Renal pelvis (tissue), 4 donors: Measurements from ENCODE around the gene UBE2V1. TPM values are rescaled to one million over a fixed set of nuclear protein-coding genes. Genes with fewer than 3 reads are reported as not detected.
"Not testable (repeated sequence)": the region's sequence is repeated elsewhere in the genome, so short reads cannot be mapped to it uniquely, and the experiment has no call there.

Source experiments
- DNase-seq: peaks from one replicate; pipeline ENCODE4 v3.0.0-alpha.2; 2013
- polyA plus RNA-seq, 3 donors: library from polyadenylated mRNA; unstranded; fragments of 120-200 nt; gene quantifications; one replicate each; pipeline ENCODE4 v1.2.1, GENCODE V29; 2013; ENCODE audit not compliant: insufficient read length in 3 of 3

The UBE2V1 gene
- polyA plus RNA-seq, 3 donors: 145 to 165 (median 150) TPM

DNA sequence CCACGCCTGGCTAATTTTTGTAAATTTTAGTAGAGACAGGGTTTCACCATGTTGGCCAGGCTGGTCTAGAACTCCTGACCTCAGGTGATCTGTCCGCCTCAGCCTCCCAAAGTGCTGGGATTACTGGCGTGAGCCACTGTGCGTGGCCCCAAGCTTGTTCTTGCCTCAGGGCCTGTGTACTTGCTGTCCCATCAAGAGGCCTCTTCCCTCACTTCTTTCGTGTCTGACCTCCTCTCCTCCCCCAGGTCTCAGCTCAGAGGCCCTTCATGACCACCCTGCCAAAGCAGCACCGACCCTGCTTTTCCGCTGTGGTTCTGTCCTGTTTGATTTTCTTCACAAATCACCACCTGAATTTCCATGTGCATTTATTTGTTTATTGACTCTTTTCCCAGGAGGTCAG lies 10.5 kb upstream of the UBE2V1 start:
- no peak for DNase-seq

DNA sequence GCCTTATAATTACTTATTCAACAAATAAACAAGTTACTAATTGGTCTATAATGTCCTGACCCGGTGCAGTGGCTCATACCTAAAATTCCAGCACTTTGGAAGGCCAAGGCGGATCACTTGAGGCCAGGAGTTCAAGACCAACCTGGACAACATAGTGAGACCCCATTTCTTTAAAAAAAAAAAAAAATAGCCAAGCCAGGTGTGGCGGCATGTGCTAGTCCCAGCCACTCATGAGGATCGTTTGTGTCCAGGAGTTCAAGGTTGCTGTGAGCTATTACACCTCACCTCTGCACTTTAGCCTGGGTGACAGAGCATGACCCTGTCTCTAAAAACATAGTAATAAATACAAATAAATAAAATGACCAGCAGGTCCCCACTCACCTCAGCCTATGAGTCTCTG lies 9.8 kb upstream of the UBE2V1 start:
- DNase-seq: no peak

DNA sequence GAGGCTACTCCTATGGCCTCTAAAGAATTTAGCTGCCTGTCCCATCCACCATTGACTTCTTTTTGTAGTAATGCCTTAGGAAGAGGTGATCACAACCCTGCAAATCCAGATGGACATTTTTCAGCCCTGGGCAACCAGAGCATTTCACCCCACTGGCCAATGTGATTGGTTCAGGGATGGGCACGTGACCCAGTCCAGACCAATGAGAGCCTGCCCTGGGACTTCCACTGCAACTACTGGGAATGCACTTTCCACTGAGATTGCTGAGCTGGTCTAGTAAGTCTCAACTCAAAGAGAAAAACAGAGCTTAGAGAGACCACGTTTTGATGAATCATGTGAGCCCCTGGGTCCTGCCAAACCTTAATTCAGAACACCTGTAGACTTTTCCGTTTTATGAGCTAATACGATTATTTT lies 8.9 kb upstream of the UBE2V1 start:
- no peak for DNase-seq

DNA sequence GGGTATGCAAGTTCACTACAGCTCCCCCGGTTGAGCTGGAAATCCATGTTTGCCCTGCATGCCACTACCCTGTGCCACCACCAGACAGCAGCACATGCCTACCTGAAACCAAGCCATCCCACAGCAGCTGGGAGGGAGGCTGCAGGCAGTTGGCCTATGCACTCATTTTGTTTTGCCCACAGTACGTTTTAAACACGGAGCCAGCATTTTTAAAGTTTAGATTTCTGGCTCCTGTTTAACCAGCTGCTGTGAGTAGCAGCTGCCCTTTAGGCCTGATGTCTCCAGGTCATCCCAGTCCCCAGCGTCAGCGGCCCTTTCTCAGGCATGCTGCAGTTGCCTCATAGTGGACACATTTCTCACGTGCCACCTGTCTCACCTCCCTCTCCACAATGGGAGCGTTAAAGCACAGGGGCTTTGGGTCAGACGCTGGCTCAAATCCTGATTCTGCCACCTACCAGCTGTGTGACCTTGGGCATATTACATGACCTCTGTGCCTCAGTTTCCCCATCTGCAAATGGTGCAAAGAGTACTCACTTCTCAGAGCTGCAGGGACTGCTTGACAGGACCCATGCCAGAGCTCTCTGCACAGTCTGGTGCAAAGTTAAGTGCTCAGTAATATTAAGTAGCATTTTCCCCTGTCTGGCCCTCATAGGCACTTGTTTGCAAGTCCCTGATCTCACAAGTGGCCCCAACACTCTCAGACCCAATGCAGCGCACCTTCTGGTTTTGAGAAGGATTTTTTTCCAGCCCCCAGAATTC lies 8.2 kb upstream of the UBE2V1 start:
- DNase-seq: no peak

DNA sequence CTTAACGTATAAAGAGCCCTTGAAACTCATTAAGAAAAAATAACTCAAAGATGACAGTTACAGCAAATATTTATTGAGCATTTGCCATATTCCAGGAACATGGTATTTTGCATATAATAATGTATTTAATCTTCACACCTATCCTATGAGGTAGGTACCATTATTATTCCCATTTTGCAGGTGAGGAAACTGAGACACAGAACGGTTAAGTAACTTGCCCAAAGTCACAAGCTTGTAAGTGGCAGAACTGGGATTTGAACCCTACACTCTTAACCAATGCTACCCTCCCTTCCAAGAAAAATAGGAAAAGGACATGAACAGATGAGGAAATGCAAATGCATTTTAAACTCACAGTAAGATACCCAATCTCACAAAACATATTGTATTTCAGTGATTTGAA lies 5.3 kb upstream of the UBE2V1 start:
- DNase-seq: no peak

DNA sequence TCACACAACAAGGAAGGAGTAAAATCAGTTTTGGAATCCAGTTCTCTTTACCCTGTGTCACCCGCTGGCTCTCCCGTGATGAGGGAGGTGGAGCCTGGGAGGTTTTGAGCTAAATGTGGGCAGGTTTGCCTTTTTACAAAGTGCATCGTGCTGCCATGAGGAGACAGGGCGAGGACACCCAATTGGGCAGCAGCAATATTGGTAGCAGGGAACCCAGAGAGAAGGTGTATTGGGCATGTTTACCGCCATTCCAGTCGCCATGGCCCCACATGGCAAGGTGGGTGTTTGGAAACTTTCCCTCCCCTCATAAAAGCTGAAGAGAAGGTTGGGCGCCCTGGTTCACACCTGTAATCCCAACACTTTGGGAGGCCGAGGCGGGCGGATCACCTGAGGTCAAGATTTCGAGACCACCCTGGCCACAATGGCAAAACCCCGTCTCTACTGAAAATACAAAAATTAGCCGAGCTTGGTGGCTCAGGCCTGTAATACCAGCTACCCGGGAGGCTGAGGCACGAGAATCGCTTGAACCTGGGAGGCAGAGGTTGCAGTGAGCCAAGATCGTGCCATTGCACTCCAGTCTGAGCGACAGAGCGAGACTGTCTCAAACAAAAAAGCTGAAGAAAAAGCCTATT lies 3.5 kb upstream of the UBE2V1 start:
- no peak for DNase-seq

DNA sequence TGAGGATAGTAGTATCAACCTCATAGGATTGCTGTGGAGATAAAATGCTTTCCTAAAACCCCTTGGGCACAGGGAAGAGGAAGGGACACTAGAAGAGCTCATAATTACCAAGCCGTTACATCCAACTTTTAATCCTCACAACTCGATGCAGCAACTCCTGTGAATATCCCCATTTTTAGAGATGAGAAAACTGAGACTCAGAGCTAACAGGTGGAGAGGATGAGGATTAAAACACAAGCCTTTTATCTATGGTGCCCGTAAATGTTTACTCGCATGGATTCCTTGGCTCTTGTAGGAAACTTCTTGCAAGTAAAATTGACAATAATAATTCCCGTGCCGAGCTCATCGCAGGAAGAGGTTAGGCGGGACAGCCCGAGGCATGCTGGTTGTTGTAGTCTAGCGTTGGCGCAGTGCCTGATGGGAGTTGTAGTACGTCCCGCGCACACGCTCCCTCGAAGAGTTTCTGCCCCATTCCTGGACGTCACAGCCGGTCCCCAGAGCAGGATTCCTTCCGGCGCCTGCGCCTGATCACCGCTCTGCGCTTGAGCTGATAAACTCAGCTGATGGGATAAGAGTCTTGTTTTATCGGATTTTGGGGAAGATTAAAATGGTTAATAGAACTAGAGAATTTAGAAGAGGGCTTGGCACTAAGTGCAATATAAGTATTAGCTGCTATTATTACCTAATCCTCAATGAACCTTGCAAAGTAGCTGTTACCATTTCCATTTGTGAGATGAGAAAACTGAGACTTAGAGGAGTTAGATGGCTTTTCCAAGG lies 2.8 kb upstream of the UBE2V1 start:
- peak; percentile 95 for DNase-seq

DNA sequence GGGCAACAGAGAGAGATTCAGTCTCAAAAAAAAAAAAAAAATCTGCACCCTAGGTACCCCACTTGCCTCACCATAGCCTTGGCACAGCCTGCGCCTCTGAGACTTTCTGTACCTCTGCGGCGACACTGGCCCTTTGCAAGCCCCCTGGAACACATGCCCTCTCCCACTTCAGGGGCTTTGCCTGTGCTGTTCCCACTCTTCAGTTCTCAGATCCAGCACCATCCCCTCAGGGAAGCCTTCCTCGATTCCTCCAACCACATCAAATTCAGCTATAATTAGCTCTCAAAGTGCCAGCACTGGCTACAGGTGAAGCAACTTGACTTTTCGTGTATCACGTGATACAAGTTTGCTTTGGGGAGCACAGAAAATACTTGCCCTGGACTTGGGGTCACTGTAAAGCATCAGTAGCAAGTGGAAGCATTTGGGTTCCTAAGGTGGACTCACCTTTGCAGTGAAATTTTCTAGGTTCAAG lies 2.1 kb upstream of the UBE2V1 start:
- DNase-seq: no peak

DNA sequence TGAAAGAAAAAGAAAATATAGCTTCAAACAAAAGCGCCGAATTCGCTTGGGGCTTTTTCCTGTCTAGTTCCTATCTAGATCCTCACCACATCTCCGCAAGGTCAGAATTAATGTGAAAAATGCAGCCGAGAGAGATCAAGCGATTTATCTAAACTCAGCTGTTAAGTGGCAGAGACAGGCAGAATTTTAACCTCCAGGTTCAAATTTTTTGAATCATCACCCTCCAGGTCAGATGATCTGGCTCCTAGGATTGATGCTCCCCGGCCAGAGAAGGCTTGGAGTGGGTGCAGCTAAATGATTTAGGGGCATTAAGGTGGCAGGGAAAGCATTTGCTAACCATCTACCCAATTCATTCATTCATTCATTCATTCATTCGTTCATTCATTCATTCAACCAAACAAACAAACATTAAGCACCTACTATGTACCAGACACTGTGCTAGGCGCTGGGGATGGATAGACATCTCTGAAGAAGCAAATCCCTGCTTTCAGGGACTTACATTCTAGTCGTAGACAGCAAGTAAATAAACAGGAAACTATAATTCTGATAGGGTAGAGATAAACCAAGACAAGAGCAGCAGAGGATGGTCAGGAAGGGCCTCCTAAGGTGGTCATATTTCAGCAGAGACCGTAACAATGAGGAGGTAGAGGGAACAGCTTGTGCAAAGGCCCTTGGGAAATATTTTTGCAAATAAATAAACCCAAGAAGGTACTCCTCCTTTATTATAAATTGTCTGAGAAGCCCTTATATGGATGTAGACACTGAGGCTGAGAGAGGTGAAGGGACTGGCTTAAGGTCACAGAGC lies 672 bp upstream of the UBE2V1 start:
- no peak for DNase-seq

DNA sequence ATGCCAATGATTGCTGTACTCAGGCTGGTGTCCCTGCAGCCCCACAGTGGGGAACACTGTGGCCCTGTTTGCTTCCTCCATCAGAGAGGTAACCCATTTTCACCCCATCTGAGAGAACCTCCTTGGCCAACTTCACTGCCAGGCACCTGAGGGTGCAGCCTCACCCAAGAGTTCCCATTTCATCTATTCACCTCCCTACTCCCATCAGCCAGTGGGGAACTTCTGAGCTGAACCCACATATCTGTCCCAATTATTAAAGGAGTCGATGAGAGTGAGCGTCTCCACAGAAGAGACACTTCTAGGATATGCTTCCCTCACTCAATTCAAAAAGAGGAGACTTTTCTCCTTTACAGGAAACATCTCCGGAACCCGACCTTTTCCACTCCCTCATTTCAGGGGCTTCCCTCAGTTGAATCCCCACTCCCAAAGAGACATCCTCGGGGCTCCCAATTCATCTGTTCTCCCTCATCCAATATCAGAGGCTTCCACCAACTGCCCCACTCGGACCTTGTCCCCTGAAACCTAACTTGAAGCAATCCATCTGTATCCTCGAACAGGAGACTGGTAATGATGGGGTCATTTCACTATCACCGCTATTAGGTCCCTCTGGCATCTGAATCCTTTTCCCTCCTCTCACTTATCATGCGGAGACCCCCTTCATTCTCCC lies 988 bp downstream of the UBE2V1 start:
- DNase-seq: no peak

DNA sequence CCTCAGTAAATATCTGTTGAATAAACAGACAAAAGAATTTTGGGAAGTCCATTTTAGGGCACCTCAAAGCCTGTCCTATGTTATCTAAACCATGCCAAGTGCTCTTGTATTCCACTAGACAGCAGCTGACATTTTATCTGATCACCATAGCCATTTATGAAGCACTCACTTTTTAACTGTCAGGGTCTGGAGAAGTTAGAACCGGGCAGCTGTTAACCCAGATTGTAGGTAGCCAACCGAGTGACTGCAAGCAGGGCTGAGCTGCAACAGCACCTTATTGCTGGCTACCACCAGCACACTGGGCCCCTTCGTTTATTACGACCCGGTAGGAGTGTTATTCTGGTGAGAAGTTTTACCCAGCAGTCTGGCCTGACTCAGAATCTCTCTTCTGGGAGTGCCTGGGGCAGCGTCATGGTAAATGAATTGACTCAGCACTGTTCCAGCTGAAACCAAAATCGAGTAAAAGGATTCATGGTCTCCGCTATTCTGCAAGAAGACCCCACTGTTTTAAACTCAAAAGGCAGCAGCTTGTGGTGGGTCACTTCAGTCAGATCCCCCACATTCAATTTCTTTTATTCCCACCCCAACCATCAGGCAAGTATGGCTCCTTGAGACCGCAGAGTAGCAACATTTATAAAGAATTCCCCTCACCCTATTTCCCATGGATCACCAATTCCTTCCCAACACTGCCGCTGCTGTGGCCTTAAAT lies 1.7 kb downstream of the UBE2V1 start:
- DNase-seq: no peak

DNA sequence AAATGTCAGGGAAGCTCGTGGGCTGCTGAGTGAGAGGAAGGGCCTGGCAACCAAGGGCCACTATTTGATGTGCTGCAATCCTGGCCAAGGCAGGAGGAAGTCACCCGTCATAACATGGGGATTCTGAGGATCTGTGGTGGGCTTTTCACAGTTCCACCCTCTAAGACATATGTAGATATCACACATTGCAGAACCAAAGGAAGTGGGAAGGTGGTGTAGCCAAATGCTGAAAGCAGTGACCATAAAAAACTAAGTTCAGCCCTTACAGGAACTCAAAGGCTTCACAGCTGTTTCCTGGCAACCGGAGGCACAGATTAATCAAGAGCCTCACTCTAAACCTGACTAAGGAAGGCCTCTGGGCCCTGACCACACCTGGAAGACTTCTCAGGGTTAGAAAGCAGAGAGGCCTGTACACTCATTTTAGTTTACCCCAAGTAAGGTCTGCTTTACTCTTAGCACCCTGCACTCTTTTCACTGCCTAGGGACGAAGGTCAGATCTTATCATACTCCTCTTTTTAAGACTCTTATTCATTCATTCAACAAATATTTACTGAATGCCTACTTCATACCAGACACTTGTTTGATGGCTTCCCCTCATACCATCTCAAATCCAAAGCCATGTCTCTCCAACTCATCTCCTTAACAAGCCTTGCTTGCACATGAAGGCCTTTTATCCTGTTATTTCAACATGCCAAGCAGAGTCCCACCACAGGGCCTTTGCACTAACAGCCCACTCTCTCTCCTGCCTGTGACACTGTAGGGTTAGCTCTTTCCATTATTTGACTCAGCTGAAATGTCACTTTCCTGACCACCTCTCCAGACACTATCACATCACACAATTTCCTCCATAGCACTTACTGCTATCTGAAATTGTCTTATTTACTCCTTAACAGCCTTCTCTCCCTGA lies 2.6 kb downstream of the UBE2V1 start:
- no peak for DNase-seq

DNA sequence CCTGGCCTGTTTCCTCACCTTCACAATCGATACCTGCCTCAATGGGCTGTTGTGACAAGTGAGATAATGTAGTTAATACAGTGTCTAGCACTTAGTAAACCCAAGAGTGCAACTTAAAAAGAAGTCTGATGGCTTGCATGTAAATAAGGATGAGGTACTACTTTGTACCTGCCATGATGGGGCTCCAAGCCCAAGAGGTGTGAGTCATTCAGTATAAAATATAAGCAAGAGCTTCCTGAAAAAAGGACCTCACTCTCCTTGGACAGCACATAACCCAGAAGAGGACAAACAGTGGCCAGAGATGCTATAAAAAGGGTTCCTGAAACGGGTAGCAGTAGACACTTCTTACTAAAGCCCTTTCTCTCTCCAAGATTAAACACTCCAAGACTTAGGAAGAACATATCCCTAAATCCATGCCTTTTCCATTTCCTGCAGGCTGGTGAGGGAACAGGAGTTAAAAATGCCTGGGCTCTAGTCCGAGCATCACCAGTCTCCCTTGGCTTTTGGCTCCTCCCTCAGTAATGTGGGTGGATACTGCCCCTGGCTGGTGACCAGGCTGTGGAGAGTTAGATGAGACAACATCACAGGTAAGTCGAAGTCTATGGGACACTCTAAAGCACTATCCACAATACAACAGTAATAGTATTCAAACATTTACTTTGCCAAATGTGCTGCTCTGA lies 4.3 kb downstream of the UBE2V1 start:
- no peak for DNase-seq

DNA sequence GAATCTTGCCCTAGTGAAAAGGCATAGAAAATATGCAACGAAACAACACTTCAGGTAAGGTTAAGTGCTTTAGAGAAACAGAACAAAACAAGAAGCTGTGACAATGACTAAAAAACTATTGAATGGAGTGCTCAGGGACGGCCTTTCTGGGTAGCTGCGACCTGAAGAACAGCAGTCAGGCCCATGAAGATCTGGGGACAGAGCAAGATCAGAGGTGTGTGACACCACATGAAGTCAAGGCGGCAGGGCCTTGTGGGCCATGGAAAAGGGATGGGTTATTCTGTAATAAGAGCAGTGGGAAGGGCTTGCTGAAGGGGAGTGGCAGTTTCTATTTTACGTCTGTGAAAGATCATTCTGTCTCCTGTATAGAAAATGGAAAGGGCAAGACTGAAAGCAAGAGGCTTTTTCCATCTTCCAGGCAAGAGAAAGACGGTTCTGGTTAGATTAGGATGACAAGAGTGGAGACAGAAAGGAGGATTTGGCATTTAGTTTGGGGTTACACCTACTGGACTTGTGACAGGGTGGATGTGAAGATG lies 5.1 kb downstream of the UBE2V1 start:
- no peak for DNase-seq

DNA sequence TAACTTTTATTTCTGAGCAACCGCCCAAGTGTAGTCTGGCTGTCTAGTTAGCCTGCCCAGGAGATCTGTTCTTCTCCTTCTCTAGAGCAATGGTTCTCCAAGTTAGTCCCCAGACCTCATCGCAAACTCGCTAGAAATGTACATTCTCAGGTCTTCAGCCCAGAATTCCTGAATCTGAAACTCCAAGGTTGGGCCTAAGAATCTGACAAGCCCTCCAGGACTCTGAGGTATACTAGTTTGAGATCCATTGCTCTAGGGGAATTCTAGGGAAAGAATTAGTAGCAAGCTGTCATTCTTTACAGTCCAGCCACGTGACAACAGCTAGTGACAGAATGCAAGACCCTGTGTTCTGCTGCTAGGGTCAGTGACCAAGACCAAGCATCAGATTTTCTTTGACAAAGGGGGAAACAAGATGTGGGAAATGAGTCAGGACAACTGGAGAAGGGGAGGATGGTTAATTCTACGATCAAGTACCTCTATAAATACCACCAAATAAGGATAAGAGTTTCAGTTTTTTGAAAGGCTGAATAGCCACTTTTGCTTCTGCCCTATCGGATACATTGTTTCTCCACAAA lies 5.8 kb downstream of the UBE2V1 start:
- no peak for DNase-seq

DNA sequence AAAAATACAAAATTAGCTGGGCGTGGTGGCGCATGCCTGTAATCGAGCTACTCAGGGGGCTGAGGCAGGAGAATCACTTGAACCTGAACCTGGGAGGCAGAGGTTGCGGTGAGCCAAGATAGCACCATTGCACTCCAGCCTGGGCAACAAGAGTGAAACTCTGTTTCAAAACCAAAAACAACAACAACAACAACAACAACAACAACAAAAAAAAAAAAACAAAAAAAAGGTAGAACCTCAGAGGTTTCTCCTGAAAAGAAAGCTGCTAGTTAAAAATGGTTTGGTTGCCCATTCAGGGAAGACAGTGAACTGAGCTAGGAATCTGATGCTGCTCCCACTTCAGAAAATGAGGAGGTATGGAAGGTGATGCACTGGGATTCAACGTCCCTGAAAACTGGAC lies 6.3 kb downstream of the UBE2V1 start:
- not testable (repeated sequence) for DNase-seq

DNA sequence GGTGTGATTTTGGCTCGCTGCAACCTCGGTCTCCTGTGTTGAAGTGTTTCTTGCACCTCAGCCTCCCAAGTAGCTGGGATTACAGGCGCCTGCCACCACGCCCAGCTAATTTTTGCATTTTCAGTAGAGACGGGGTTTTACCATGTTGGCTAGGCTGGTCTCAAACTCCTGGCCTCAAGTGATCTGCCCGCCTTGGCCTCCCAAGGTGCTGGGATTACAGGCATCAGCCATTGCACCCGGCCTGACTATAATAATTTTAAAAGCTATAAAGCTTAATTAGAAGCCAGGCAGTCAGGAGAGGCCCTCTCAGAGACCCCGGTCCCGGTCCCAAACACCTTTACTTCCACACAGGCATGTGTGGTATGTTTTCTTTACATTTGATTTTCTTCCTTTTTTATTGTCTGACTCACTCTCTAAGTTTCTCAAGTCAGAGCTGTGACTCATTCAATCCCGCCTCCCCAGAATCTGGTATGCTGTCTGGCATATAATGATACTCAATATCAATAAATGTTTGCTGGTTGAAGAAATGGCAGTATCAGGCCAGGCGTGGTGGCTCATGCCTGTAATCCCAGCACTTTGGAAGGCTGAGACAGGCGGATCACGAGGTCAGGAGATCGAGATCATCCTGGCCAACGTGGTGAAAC lies 9.4 kb downstream of the UBE2V1 start:
- DNase-seq: not testable (repeated sequence)

DNA sequence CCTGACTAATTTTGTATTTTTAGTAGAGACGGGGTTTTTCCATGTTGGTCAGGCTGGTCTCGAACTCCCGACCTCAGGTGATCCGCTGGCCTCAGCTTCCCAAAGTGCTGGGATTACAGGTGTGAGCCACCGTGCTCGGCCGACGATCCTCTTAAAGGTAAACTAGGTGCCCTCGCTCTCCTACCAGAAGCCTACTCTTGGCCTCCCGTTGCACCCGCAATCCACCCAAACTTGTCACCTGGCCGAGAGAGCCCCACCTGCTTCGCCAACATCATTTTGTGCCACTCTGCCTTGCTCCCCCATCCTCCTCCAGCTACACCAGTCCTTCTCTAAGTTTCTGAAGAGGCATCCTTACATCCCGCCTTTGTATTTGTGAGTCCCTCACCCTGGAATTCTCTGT lies 10.4 kb downstream of the UBE2V1 start:
- not testable (repeated sequence) for DNase-seq
